ENCODE data around the gene USF2.
"Not testable (repeated sequence)": the region's sequence is repeated elsewhere in the genome, so short reads cannot be mapped to it uniquely, and the experiment has no call there.

USF2 gene

GRCh38 chr19:35281303-35281702 lies 12.5 kb downstream of the USF2 start:
- Mint-ChIP-seq H3K27ac (no peak overlapping the region), H3K36me3 (ENCODE audit: low read depth) (no peaks in the 10 kb centered on the region), H3K27me3 (peaks cover 24% of the 10 kb centered on the region), H3K4me3 (no peak overlapping the region), H3K9me3 (no peaks in the 10 kb centered on the region), H3K4me1 (peaks cover 7% of the 10 kb centered on the region)
- ATAC-seq: no peak
- DNase-seq: no peak

DNA sequence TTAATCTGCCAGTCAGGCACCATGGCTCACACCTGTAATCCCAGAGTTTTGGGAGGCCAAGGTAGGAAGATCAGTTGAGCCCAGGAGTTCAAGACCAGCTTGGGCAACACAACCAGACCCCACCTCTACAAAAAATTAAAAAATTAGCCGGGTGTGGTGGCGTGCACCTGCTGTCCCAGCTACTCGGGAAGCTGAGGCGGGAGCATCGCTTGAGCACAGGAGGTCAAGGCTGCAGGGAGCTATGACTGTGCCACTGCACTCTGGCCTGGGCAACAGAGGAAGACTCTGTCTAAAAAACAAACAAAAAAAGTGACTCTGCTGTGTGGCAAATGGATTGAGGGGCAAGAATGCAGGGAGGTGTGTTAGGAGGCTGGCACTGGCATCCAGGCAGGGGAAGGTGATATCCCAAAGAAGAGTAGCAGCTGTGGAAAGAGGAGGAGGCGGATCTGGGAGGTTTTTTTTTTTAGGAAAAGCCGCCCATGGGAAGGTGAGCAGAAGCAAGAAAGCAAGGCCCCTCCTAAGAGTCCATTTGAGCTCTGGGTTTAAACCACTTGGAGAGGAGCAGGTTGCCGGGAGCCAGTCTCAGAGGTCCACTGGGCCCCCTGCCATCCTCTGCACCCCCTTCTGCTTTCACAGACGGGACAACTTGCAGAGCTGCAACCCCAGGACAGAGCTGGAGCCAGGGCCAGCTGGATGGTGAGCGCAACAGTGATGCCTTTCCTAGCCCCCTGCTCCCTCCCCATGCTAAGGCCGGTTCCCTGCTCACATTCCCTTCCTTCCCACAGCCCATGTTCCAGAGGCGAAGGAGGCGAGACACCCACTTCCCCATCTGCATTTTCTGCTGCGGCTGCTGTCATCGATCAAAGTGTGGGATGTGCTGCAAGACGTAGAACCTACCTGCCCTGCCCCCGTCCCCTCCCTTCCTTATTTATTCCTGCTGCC lies 15.7 kb downstream of the USF2 start:
- Mint-ChIP-seq H3K36me3 (ENCODE audit: low read depth) (no peaks in the 10 kb centered on the region), H3K9me3 (no peaks in the 10 kb centered on the region), H3K27ac (no peak overlapping the region), H3K27me3 (peaks cover 24% of the 10 kb centered on the region), H3K4me1 (peaks cover 7% of the 10 kb centered on the region), H3K4me3 (no peak overlapping the region)
- ATAC-seq (no peak), DNase-seq (no peak)

DNA sequence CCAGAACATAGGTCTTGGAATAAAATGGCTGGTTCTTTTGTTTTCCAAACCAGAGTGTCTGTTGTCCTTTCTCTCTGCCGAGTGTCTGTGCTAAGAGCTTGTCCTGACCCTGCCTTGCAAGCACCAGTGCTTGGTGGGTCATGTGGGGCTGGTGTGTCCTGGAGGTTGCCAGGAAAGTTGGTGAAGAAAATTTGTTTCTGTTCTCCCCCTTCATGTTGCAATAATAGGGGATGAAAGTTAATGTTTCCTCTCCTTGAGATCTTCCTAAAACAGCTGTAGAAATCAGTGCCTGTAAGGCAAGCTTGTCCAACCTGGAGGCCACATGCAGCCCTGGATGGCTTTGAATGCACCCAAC lies 16.3 kb downstream of the USF2 start:
- Mint-ChIP-seq H3K27ac (no peak overlapping the region), H3K9me3 (no peaks in the 10 kb centered on the region), H3K27me3 (peaks cover 24% of the 10 kb centered on the region), H3K36me3 (ENCODE audit: low read depth) (no peaks in the 10 kb centered on the region), H3K4me1 (peaks cover 7% of the 10 kb centered on the region), H3K4me3 (no peak overlapping the region)
- no peak for ATAC-seq
- DNase-seq: no peak

GRCh38 chr19:35285465-35285864 lies 16.7 kb downstream of the USF2 start:
- not testable (repeated sequence) for ATAC-seq; H3K9me3 Mint-ChIP-seq; H3K36me3 Mint-ChIP-seq (ENCODE audit: low read depth); H3K4me3 Mint-ChIP-seq; H3K4me1 Mint-ChIP-seq; DNase-seq; H3K27ac Mint-ChIP-seq
- H3K27me3 Mint-ChIP-seq: peaks cover 24% of the 10 kb centered on the region

GRCh38 chr19:35286101-35286500 lies 17.3 kb downstream of the USF2 start:
- not testable (repeated sequence) for H3K4me1 Mint-ChIP-seq; H3K9me3 Mint-ChIP-seq; H3K36me3 Mint-ChIP-seq (ENCODE audit: low read depth); H3K27ac Mint-ChIP-seq; ATAC-seq; DNase-seq; H3K4me3 Mint-ChIP-seq
- peaks cover 24% of the 10 kb centered on the region for H3K27me3 Mint-ChIP-seq

GRCh38 chr19:35287713-35288112 lies 19.0 kb downstream of the USF2 start:
- no peak for ATAC-seq
- no peaks in the 10 kb centered on the region for H3K9me3 Mint-ChIP-seq
- no peak overlapping the region for H3K27ac Mint-ChIP-seq
- H3K27me3 Mint-ChIP-seq: peaks cover 17% of the 10 kb centered on the region
- no peaks in the 10 kb centered on the region for H3K4me1 Mint-ChIP-seq
- no peak for DNase-seq
- H3K36me3 Mint-ChIP-seq (ENCODE audit: low read depth): no peaks in the 10 kb centered on the region
- no peak overlapping the region for H3K4me3 Mint-ChIP-seq

- Mint-ChIP-seq H3K36me3 (ENCODE audit: low read depth) (no peaks in the 10 kb centered on the region), H3K4me1 (no peaks in the 10 kb centered on the region), H3K27ac (no peak overlapping the region), H3K27me3 (peaks cover 11% of the 10 kb centered on the region), H3K4me3 (no peak overlapping the region), H3K9me3 (no peaks in the 10 kb centered on the region)
- no peak for DNase-seq
- ATAC-seq: no peak
Observed at GRCh38 chr19:35288331-35288730, 19.6 kb downstream of the USF2 start.

DNA sequence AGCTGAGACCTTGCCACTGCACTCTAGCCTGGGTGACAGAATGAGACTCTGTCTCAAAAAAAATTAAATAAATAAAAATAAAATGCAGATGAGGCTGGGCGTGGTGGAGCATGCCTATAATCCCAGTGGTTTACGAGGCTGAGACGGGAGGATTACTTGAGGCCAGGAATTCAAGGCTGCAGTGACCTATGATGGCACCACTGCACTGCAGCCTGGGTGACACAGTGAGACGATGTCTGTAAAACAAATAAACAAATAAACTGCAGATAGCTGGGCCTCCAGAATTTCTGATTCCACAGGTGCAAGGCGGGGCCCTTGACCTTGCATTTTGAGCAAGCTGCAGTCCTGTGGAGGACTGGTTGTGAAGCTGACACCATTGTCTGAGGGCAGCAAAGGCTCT lies 20.1 kb downstream of the USF2 start:
- Mint-ChIP-seq H3K36me3 (ENCODE audit: low read depth) (no peaks in the 10 kb centered on the region), H3K4me1 (no peaks in the 10 kb centered on the region), H3K9me3 (no peaks in the 10 kb centered on the region), H3K27me3 (peaks cover 9% of the 10 kb centered on the region), H3K27ac (no peak overlapping the region), H3K4me3 (no peak overlapping the region)
- no peak for ATAC-seq
- DNase-seq: no peak

GRCh38 chr19:35290381-35291127 lies 21.8 kb downstream of the USF2 start:
- no peak overlapping the region for H3K27ac Mint-ChIP-seq
- H3K4me1 Mint-ChIP-seq: no peaks in the 10 kb centered on the region
- H3K27me3 Mint-ChIP-seq: no peaks in the 10 kb centered on the region
- DNase-seq (no peak), ATAC-seq (no peak)
- H3K4me3 Mint-ChIP-seq: no peak overlapping the region
- no peaks in the 10 kb centered on the region for H3K36me3 Mint-ChIP-seq (ENCODE audit: low read depth)
- no peaks in the 10 kb centered on the region for H3K9me3 Mint-ChIP-seq

DNA sequence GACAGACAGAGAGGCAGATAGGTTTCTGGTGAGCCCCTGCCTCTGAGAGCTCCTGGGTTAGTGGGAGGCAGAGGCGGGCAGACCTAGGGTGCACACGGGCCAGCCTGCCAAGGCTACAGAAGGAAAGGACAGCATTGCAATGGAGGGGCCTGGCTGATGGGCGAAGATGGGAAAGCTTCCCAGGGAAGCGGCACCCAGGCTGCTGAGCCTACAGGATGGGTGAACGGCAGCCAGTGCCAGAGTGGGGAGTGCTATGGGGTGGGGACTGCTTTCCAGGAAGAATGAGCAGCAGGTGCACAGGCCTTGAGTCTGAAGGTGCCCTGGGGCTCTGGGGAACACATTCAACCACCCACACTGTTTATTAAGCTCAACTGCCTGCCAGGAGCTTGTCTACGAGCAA lies 22.5 kb downstream of the USF2 start:
- Mint-ChIP-seq H3K27me3 (no peaks in the 10 kb centered on the region), H3K4me3 (no peak overlapping the region), H3K9me3 (no peaks in the 10 kb centered on the region), H3K36me3 (ENCODE audit: low read depth) (no peaks in the 10 kb centered on the region), H3K27ac (no peak overlapping the region), H3K4me1 (no peaks in the 10 kb centered on the region)
- ATAC-seq: no peak
- no peak for DNase-seq

DNA sequence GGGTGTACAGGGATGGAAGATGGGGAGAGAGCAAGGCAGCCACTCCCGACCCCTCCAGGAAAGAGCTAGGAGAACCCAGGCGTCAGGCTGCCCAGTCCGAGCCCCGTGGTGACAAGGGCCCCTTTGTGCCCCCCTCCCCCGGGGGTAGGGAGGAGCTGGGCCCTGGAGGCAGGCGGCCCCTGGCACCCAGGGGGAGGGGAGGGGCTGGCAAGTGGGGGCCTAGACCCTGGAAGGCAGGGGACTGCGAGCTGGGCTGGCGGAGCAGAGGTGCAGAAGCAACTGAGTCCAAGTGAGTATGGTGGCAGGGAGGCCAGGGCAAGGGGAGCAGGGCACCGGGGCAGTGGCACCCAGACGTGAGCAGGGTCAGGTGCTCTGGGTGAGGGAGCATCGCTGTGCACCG lies 23.2 kb downstream of the USF2 start, which contains the start of gene MAG:
Gene MAG (plus strand): TSS at position 246 of the 400 bp plus-strand sequence. CDS start 3,248 bp downstream, outside the sequence.
- no peak within 1 kb of the TSS for H3K27ac Mint-ChIP-seq
- H3K9me3 Mint-ChIP-seq: no peaks in the 10 kb centered on the region
- no peak within 1 kb of the TSS for H3K4me3 Mint-ChIP-seq
- DNase-seq: no peak
- H3K27me3 Mint-ChIP-seq: no peaks in the 10 kb centered on the region
- no peak for ATAC-seq
- no peaks in the 10 kb centered on the region for H3K4me1 Mint-ChIP-seq
- H3K36me3 Mint-ChIP-seq (ENCODE audit: low read depth): no peaks in the 10 kb centered on the region

GRCh38 chr19:35292421-35293362 lies 23.9 kb downstream of the USF2 start:
- Mint-ChIP-seq H3K27ac (no peak overlapping the region), H3K4me3 (no peak overlapping the region), H3K4me1 (no peaks in the 10 kb centered on the region), H3K27me3 (no peaks in the 10 kb centered on the region), H3K36me3 (ENCODE audit: low read depth) (no peaks in the 10 kb centered on the region), H3K9me3 (no peaks in the 10 kb centered on the region)
- no peak for DNase-seq
- ATAC-seq: no peak

DNA sequence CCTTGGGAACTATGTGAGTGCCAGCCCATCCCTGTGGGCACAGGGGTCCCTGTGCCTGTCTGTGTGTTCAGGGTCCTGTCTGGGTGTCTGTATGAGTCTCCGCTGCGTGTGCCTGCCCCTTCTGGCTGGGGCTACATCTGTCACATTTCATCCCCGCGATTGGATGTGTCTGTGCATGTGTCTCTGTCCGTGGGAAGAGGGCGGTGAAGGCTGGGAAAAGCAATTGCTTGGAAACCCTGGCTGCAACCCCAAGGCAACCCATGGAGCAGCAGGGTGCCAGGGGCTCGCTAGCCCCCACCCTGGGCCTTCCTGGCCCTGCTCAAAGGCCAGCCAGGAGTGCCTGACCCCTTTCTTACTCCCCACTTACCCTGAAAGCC lies 24.6 kb downstream of the USF2 start:
- H3K27ac Mint-ChIP-seq: no peak overlapping the region
- ATAC-seq: no peak
- H3K36me3 Mint-ChIP-seq (ENCODE audit: low read depth): no peaks in the 10 kb centered on the region
- no peaks in the 10 kb centered on the region for H3K27me3 Mint-ChIP-seq
- DNase-seq: no peak
- no peaks in the 10 kb centered on the region for H3K4me1 Mint-ChIP-seq
- no peak overlapping the region for H3K4me3 Mint-ChIP-seq
- no peaks in the 10 kb centered on the region for H3K9me3 Mint-ChIP-seq

DNA sequence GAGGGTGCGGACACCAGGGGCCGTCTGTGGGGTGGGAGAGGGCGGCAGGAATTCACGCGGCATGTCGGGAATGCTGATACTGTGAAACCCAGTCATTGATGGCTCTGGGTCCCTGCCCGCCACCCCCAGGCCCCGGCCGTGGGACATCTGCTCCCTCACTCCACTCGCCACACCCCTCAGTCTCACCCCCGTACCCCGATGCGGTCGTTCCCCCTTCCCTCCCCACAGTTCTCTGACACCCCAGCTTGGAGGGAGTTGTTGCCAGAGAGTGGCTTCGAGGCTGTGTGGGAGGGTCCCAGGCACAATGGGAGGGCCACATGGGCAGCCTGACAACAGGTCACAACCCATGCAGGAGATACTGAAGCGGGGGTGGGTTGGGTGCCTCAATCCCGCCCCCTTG lies 25.0 kb downstream of the USF2 start:
- Mint-ChIP-seq H3K4me1 (no peaks in the 10 kb centered on the region), H3K36me3 (ENCODE audit: low read depth) (no peaks in the 10 kb centered on the region), H3K27ac (no peak overlapping the region), H3K4me3 (no peak overlapping the region), H3K9me3 (no peaks in the 10 kb centered on the region), H3K27me3 (no peaks in the 10 kb centered on the region)
- no peak for ATAC-seq
- no peak for DNase-seq
